Ureter (tissue), 1 donor: Measurements from ENCODE around the gene MAP2K5. TPM values are rescaled to one million over a fixed set of nuclear protein-coding genes. Genes with fewer than 3 reads are reported as not detected.

ENCODE experiments used
- DNase-seq: peaks from one replicate; pipeline ENCODE4 v3.0.0-alpha.2; 2020; ENCODE audit warnings: low spot score
- total RNA-seq: library from RNA; stranded (reverse); gene quantifications from one replicate; pipeline ENCODE4 v1.2.4, GENCODE V29; 2023
- donor health status: DM: yes; HTN: yes; CAD: no.

MAP2K5 gene
- total RNA-seq, 1 donor from 2014 or later: 31.1 TPM

- DNase-seq: no peak
Observed at GRCh38 chr15:67824976-67825880, 282.7 kb downstream of the MAP2K5 start, which contains the start of gene SKOR1. TSS of gene SKOR1 (plus strand) at chr15:67825509. CDS start at chr15:67825603, 94 bp downstream.

GRCh38 chr15:67825881-67826716 is 283.6 kb downstream of the MAP2K5 start:
- DNase-seq: no peak

- DNase-seq: no peak
Observed at GRCh38 chr15:67826717-67827561, 284.4 kb downstream of the MAP2K5 start.

GRCh38 chr15:67827562-67828277 is 285.2 kb downstream of the MAP2K5 start:
- no peak for DNase-seq

- no peak for DNase-seq
Observed at GRCh38 chr15:67828278-67828968, 285.9 kb downstream of the MAP2K5 start.

- DNase-seq: no peak
Observed at GRCh38 chr15:67828969-67829646, 286.6 kb downstream of the MAP2K5 start.

- no peak for DNase-seq
Observed at GRCh38 chr15:67829647-67830504, 287.4 kb downstream of the MAP2K5 start.

- no peak for DNase-seq
Observed at GRCh38 chr15:67831363-67831762, 288.9 kb downstream of the MAP2K5 start.

GRCh38 chr15:67832031-67832551 is 289.6 kb downstream of the MAP2K5 start:
- DNase-seq: no peak

GRCh38 chr15:67832897-67833709 is 290.6 kb downstream of the MAP2K5 start:
- no peak for DNase-seq

GRCh38 chr15:67833710-67834511 is 291.4 kb downstream of the MAP2K5 start:
- DNase-seq: no peak

GRCh38 chr15:67834581-67835296 is 292.2 kb downstream of the MAP2K5 start:
- DNase-seq: no peak

GRCh38 chr15:67835297-67836133 is 293.0 kb downstream of the MAP2K5 start:
- DNase-seq: no peak

GRCh38 chr15:67836134-67836455 is 293.6 kb downstream of the MAP2K5 start:
- no peak for DNase-seq

- no peak for DNase-seq
Observed at GRCh38 chr15:67836477-67836876, 294.0 kb downstream of the MAP2K5 start.
